GM18526 (cell line): ENCODE data around the gene RAB17.

ENCODE experiments used
- POLR2A ChIP-seq: IDR thresholded peaks from 3 replicates; pipeline ENCODE4 v1.6.1; 2011; ENCODE audit not compliant: insufficient read length; ENCODE audit errors: extremely low read depth

RAB17 gene

GRCh38 chr2:237547841-237548416, 42.6 kb downstream of the RAB17 start:
- no peak for TF ChIP-seq POLR2A

- no peak for TF ChIP-seq POLR2A
These were observed 43.6 kb downstream of the RAB17 start for GRCh38 chr2:237546876-237547395.

- no peak for TF ChIP-seq POLR2A
These were observed 44.3 kb downstream of the RAB17 start for GRCh38 chr2:237546040-237546875.

- no peak for TF ChIP-seq POLR2A
These were observed 48.4 kb downstream of the RAB17 start for GRCh38 chr2:237542001-237542704.

- no peak for TF ChIP-seq POLR2A
These were observed 49.3 kb downstream of the RAB17 start for GRCh38 chr2:237541243-237541642.

- TF ChIP-seq POLR2A, result no peak
These were observed 49.7 kb downstream of the RAB17 start for GRCh38 chr2:237540823-237541222.

GRCh38 chr2:237540223-237540775, 50.2 kb downstream of the RAB17 start:
- TF ChIP-seq POLR2A, result no peak

GRCh38 chr2:237539681-237540080, 50.9 kb downstream of the RAB17 start:
- TF ChIP-seq POLR2A, result no peak

- TF ChIP-seq POLR2A, result no peak
These were observed 51.6 kb downstream of the RAB17 start for GRCh38 chr2:237538901-237539300.

- no peak for TF ChIP-seq POLR2A
These were observed 52.4 kb downstream of the RAB17 start for GRCh38 chr2:237538001-237538720.

- TF ChIP-seq POLR2A, result no peak
These were observed 53.9 kb downstream of the RAB17 start for GRCh38 chr2:237536617-237537016.

GRCh38 chr2:237536083-237536415, 54.5 kb downstream of the RAB17 start:
- TF ChIP-seq POLR2A, result no peak

GRCh38 chr2:237535385-237536082, 55.0 kb downstream of the RAB17 start:
- TF ChIP-seq POLR2A, result no peak

GRCh38 chr2:237534380-237534779, 56.2 kb downstream of the RAB17 start:
- no peak for TF ChIP-seq POLR2A
